ENCODE results near the gene DDR1. TPM values are rescaled to one million over a fixed set of nuclear protein-coding genes. Genes with fewer than 3 reads are reported as not detected.
"Not testable (repeated sequence)": the region's sequence is repeated elsewhere in the genome, so short reads cannot be mapped to it uniquely, and the experiment has no call there.

Gene DDR1
- total RNA-seq, 1 experiment from 2014 or later = 230 TPM

DNA sequence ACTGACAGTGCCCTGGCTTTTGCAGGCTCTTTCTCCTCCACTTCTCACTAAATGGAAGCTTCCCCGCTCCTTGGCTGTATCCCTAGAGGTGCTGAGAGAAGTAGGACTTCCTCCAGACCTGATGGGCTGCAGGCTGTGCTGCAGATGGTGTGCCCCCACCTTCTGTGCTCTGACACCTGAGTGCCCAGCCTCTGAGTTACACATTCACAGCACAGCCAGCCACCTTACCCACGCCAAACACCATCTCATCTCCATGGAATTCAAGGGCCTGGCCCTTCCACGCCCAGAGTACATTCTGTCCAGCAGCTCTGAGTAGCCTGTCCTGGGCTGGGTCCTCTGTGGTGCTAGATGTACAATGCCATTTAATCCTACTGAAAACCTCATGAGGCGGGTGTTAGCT lies 42.3 kb downstream of the DDR1 start (continued):
- TF ChIP-seq, protein P1, sequence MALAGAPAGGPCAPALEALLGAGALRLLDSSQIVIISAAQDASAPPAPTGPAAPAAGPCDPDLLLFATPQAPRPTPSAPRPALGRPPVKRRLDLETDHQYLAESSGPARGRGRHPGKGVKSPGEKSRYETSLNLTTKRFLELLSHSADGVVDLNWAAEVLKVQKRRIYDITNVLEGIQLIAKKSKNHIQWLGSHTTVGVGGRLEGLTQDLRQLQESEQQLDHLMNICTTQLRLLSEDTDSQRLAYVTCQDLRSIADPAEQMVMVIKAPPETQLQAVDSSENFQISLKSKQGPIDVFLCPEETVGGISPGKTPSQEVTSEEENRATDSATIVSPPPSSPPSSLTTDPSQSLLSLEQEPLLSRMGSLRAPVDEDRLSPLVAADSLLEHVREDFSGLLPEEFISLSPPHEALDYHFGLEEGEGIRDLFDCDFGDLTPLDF (CRISPR knock-in tag; IDR thresholded peaks at IDR 0.05) = no peak
- TF ChIP-seq RELA (CRISPR knock-in tag; IDR thresholded peaks at IDR 0.05; ENCODE audit: borderline replicate concordance) = no peak
- TF ChIP-seq, protein P2, sequence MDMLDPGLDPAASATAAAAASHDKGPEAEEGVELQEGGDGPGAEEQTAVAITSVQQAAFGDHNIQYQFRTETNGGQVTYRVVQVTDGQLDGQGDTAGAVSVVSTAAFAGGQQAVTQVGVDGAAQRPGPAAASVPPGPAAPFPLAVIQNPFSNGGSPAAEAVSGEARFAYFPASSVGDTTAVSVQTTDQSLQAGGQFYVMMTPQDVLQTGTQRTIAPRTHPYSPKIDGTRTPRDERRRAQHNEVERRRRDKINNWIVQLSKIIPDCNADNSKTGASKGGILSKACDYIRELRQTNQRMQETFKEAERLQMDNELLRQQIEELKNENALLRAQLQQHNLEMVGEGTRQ (CRISPR knock-in tag; IDR thresholded peaks at IDR 0.05) = no peak
- TF ChIP-seq MYBL2 (CRISPR knock-in tag; IDR thresholded peaks at IDR 0.05) = no peak
- no peak for TF ChIP-seq GABPB1 (CRISPR knock-in tag; IDR thresholded peaks at IDR 0.05)
- TF ChIP-seq, protein P3, sequence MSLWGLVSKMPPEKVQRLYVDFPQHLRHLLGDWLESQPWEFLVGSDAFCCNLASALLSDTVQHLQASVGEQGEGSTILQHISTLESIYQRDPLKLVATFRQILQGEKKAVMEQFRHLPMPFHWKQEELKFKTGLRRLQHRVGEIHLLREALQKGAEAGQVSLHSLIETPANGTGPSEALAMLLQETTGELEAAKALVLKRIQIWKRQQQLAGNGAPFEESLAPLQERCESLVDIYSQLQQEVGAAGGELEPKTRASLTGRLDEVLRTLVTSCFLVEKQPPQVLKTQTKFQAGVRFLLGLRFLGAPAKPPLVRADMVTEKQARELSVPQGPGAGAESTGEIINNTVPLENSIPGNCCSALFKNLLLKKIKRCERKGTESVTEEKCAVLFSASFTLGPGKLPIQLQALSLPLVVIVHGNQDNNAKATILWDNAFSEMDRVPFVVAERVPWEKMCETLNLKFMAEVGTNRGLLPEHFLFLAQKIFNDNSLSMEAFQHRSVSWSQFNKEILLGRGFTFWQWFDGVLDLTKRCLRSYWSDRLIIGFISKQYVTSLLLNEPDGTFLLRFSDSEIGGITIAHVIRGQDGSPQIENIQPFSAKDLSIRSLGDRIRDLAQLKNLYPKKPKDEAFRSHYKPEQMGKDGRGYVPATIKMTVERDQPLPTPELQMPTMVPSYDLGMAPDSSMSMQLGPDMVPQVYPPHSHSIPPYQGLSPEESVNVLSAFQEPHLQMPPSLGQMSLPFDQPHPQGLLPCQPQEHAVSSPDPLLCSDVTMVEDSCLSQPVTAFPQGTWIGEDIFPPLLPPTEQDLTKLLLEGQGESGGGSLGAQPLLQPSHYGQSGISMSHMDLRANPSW (CRISPR knock-in tag; conservative IDR thresholded peaks at IDR 0.05; ENCODE audit: low read depth) = no peak
- no peak for TF ChIP-seq ZNF671 (CRISPR knock-in tag; IDR thresholded peaks at IDR 0.05)
- TF ChIP-seq SP1 (CRISPR knock-in tag; conservative IDR thresholded peaks at IDR 0.05) = no peak
- TF ChIP-seq NR3C1 (CRISPR knock-in tag; conservative IDR thresholded peaks at IDR 0.05; ENCODE audit: low read depth) = no peak
- TF ChIP-seq, protein P4, sequence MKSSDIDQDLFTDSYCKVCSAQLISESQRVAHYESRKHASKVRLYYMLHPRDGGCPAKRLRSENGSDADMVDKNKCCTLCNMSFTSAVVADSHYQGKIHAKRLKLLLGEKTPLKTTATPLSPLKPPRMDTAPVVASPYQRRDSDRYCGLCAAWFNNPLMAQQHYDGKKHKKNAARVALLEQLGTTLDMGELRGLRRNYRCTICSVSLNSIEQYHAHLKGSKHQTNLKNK (CRISPR knock-in tag; IDR thresholded peaks at IDR 0.05) = no peak

DNA sequence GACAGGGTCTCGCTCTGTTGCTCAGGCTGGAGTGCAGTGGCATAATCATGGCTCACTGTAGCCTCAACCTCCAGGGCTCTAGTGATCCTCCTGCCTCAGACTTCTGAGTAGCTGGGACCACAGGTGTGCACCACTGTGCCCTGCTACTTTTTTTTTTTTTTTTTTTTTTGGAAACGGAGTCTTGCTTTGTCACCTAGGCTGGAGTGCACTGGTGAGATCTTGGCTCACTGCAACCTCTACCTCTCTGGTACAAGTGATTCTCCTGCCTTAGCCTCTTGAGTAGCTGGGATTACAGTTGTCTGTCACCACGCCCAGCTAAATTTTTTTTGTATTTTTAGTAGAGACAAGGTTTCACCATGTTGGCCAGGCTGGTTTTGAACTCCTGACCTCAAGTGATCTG lies 42.8 kb downstream of the DDR1 start:
- CTCF ChIA-PET = interaction anchor here (1.0 kb wide), 1 partner anchor 13 kb away, joined by 3 read pairs; the partner anchor contains the start of gene VARS2
- peaks cover 11% of the 10 kb centered on the region; the same call in 1 of the 2 replicates for H3K4me1 Mint-ChIP-seq
- not testable (repeated sequence) for ATAC-seq; H3K27ac Mint-ChIP-seq; H3K4me3 Mint-ChIP-seq; DNase-seq (ENCODE audit: low spot score); H3K27me3 Mint-ChIP-seq (ENCODE audit: low read depth)
- H3K36me3 Mint-ChIP-seq = peaks cover 53% of the 10 kb centered on the region
- POLR2A ChIA-PET = interaction anchor here (0.7 kb wide), 1 partner anchor 107 kb away, joined by 3 read pairs; no protein-coding TSS in a partner anchor
- peaks cover 19% of the 10 kb centered on the region for H3K9me3 Mint-ChIP-seq

DNA sequence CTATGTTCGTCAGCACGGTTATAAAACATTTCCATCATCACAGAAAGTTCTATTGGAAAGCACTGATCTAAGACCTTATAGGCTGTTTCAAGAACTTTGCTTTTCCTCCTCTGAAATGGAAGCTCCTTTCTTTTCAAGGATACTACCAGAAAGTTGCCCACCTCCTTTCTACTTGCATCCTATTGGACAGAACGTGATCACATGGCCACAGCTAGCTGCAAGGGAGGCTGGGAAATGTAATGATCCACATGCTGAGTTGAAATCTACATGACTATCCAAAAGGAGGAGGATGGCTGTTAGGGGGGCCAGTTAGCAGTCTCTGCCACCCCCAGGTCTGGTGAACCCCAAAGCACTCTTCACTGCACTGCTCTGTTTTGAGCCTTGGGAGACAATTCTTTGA lies 44.4 kb downstream of the DDR1 start:
- Mint-ChIP-seq H3K4me1 (peaks cover 8% of the 10 kb centered on the region; the same call in 1 of the 2 replicates), H3K36me3 (peaks cover 38% of the 10 kb centered on the region), H3K4me3 (no peak overlapping the region), H3K27ac (no peak overlapping the region), H3K27me3 (ENCODE audit: low read depth) (no peaks in the 10 kb centered on the region), H3K9me3 (peaks cover 19% of the 10 kb centered on the region)
- CTCF ChIA-PET = interaction anchor here (3.7 kb wide), 1 partner anchor 142 kb away, joined by 18 read pairs; no protein-coding TSS in a partner anchor
- TF ChIP-seq, protein P5, sequence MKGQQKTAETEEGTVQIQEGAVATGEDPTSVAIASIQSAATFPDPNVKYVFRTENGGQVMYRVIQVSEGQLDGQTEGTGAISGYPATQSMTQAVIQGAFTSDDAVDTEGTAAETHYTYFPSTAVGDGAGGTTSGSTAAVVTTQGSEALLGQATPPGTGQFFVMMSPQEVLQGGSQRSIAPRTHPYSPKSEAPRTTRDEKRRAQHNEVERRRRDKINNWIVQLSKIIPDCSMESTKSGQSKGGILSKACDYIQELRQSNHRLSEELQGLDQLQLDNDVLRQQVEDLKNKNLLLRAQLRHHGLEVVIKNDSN (CRISPR knock-in tag; IDR thresholded peaks at IDR 0.05) = 0 out of 2 replicates have a peak, but pooled peaks have one; percentile 25
- TF ChIP-seq, protein P3 (CRISPR knock-in tag; conservative IDR thresholded peaks at IDR 0.05; ENCODE audit: low read depth) = no peak
- TF ChIP-seq, protein P2 (CRISPR knock-in tag; IDR thresholded peaks at IDR 0.05) = peak; percentile 62
- POLR2A ChIA-PET = no interaction called here
- DNase-seq (ENCODE audit: low spot score) (no peak), ATAC-seq (no peak)
